Liver (tissue), 3 donors: ENCODE results near the gene KLK15.

Experiments used
- FOXA1 ChIP-seq: IDR thresholded peaks from 2 replicates; pipeline ENCODE4 v1.6.1; 2016; ENCODE audit warnings: antibody characterized with exemption
- JUND ChIP-seq, 2 donors: IDR thresholded peaks; 2 replicates each; pipeline ENCODE4 v1.6.1; 2016; ENCODE audit warnings: antibody characterized with exemption in 2 of 2
- MAX ChIP-seq: IDR thresholded peaks from 2 replicates; pipeline ENCODE4 v1.6.1; 2016; ENCODE audit warnings: antibody characterized with exemption
- RXRA ChIP-seq, 2 donors: IDR thresholded peaks; 2 replicates each; pipeline ENCODE4 v1.6.1; 2017 to 2018; ENCODE audit warnings: antibody characterized with exemption in 2 of 2, mild to moderate bottlenecking in 1 of 2
- SP1 ChIP-seq: IDR thresholded peaks from 2 replicates; pipeline ENCODE4 v1.6.1; 2018; ENCODE audit warnings: antibody characterized with exemption, mild to moderate bottlenecking
- TAF1 ChIP-seq: conservative IDR thresholded peaks from 2 replicates; pipeline ENCODE4 v1.6.1; 2016; ENCODE audit warnings: antibody characterized with exemption, mild to moderate bottlenecking
- YY1 ChIP-seq: IDR thresholded peaks from 2 replicates; pipeline ENCODE4 v1.6.1; 2016; ENCODE audit warnings: antibody characterized with exemption, mild to moderate bottlenecking
- TF ChIP-seq, protein P1 (sequence below): fragments of 150-350 bp; IDR thresholded peaks from 2 replicates; pipeline ENCODE4 v1.5.1; 2017; ENCODE audit warnings: improper control_type of control experiment, low read depth, low read length; ENCODE audit not compliant: missing input control
- TF ChIP-seq, protein P2 (sequence below): IDR thresholded peaks from 2 replicates; pipeline ENCODE4 v1.6.1; 2016; ENCODE audit warnings: antibody characterized with exemption
- TF ChIP-seq, protein P3 (sequence below): IDR thresholded peaks from 2 replicates; pipeline ENCODE4 v1.6.1; 2016; ENCODE audit warnings: antibody characterized with exemption
- donor health status: healthy.
- donor health status: healthy.

- no peak for TF ChIP-seq MAX
- TF ChIP-seq, protein P1, sequence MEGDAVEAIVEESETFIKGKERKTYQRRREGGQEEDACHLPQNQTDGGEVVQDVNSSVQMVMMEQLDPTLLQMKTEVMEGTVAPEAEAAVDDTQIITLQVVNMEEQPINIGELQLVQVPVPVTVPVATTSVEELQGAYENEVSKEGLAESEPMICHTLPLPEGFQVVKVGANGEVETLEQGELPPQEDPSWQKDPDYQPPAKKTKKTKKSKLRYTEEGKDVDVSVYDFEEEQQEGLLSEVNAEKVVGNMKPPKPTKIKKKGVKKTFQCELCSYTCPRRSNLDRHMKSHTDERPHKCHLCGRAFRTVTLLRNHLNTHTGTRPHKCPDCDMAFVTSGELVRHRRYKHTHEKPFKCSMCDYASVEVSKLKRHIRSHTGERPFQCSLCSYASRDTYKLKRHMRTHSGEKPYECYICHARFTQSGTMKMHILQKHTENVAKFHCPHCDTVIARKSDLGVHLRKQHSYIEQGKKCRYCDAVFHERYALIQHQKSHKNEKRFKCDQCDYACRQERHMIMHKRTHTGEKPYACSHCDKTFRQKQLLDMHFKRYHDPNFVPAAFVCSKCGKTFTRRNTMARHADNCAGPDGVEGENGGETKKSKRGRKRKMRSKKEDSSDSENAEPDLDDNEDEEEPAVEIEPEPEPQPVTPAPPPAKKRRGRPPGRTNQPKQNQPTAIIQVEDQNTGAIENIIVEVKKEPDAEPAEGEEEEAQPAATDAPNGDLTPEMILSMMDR = no peak
- TF ChIP-seq RXRA (IDR thresholded peaks at IDR 0.05) = no peak
- TF ChIP-seq TAF1 = no peak
- TF ChIP-seq, protein P2, sequence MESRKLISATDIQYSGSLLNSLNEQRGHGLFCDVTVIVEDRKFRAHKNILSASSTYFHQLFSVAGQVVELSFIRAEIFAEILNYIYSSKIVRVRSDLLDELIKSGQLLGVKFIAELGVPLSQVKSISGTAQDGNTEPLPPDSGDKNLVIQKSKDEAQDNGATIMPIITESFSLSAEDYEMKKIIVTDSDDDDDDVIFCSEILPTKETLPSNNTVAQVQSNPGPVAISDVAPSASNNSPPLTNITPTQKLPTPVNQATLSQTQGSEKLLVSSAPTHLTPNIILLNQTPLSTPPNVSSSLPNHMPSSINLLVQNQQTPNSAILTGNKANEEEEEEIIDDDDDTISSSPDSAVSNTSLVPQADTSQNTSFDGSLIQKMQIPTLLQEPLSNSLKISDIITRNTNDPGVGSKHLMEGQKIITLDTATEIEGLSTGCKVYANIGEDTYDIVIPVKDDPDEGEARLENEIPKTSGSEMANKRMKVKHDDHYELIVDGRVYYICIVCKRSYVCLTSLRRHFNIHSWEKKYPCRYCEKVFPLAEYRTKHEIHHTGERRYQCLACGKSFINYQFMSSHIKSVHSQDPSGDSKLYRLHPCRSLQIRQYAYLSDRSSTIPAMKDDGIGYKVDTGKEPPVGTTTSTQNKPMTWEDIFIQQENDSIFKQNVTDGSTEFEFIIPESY = no peak
- TF ChIP-seq FOXA1 = no peak
- no peak for TF ChIP-seq JUND (IDR thresholded peaks at IDR 0.05)
- TF ChIP-seq, protein P3, sequence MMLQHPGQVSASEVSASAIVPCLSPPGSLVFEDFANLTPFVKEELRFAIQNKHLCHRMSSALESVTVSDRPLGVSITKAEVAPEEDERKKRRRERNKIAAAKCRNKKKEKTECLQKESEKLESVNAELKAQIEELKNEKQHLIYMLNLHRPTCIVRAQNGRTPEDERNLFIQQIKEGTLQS = no peak
- no peak for TF ChIP-seq YY1
- TF ChIP-seq SP1 = no peak
Observed at GRCh38 chr19:50838239-50838638, 4.9 kb upstream of the KLK15 start.
